ENCODE measurements around the gene DEFB121. TPM values are rescaled to one million over a fixed set of nuclear protein-coding genes. Genes with fewer than 3 reads are reported as not detected.

DEFB121 gene
- total RNA-seq, 1 experiment from 2014 or later = not detected

DNA sequence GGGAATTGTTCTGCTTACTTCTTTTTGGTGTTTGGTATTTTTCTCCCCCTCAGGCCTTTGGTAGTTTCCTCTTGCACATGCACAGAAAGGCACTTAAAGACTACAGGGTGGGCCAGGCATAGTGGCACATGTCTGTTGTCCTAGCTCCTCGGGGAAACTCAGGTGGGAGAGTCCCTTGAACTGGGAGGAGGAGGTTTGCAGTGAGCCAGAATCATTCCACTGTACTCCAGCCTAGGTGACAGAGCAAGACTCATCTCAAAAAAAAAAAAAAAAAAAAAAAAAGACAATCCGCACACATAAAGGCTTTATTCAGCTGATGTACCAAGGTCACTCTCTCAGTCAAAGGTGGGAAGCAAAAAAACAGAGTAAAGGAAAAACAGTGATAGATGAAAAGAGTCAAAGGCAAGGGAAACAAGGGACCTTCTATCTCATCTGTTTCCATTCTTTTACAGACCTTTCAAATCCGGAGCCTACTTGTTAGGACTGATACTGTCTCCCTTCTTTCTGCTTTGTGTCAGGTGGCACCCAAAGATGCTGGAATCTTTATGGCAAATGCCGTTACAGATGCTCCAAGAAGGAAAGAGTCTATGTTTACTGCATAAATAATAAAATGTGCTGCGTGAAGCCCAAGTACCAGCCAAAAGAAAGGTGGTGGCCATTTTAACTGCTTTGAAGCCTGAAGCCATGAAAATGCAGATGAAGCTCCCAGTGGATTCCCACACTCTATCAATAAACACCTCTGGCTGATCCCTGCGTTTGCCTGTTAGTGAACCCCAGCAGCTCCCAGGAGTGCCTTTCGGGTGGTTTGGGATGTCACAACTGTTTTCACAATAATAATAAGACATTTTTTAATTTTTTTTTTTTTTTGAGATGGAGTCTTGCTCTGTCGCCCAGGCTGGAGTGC is 43.7 kb upstream of the DEFB121 start:
- no TSS peak for BruUV-seq (replicated peaks)
- DNase-seq (ENCODE audit: low spot score) = no peak
- Histone ChIP-seq H3K27ac (ENCODE audit: low read depth, low read length, poor library complexity, severe bottlenecking) (no peak overlapping the region), H3K4me1 (ENCODE audit: insufficient read depth, low read length, poor library complexity, severe bottlenecking) (no peaks in the 10 kb centered on the region), H3K9me3 (ENCODE audit: low read depth, low read length, poor library complexity, severe bottlenecking) (no peaks in the 10 kb centered on the region), H3K27me3 (replicated peaks; ENCODE audit: insufficient read depth, low read depth, low read length, poor library complexity) (no peaks in the 10 kb centered on the region), H3K36me3 (ENCODE audit: insufficient read depth, low read length, poor library complexity, severe bottlenecking) (no peaks in the 10 kb centered on the region), H3K4me3 (ENCODE audit: low read depth, low read length, poor library complexity, severe bottlenecking) (no peak overlapping the region)
- ChIA-PET POLR2A (ENCODE audit: low non-redundant PET) (no interaction called here), CTCF (no interaction called here)
- intact Hi-C loops (cut with micrococcal nuclease; ENCODE audit: unreplicated experiment) = no loop called here
- no peak for TF ChIP-seq EZH2 (IDR thresholded peaks at IDR 0.05; ENCODE audit: borderline replicate concordance, low read depth, low read length, poor library complexity, severe bottlenecking)

DNA sequence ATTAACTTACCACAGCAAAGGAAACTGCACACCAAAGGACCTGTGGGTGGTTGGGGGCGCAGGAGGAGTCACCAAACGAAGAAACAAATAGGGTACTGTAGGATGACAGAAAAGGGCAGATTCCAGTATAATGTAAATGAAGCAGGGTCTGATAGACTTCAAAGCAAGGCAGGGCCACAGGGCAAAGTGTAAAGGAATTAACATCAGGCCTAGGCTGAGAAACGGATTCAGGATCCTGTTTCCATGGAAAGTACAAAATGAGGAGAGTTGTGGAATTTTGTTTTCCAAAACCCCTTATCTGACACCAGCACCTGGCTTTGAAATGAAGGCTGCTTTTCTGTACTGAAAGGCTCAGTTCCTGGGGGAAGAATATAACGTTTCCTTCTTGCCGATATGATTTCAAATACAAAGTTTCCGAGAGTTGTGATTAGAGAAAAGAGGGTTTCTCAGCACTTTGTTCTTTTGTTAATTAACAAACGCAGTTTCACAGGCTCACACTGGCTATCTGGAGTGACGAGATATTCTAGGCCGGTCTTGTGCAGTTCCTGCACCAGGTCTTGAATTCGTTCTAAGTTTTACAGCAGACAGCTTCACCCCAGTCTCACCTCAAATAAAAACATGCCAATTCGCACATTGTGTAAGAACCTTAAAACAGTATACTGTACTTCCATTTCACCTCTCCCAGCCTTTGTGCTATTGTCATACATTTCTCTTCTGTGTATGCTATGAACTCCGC is 40.2 kb upstream of the DEFB121 start:
- ChIA-PET CTCF (no interaction called here), POLR2A (ENCODE audit: low non-redundant PET) (no interaction called here)
- Histone ChIP-seq H3K4me1 (ENCODE audit: insufficient read depth, low read length, poor library complexity, severe bottlenecking) (no peaks in the 10 kb centered on the region), H3K9me3 (ENCODE audit: low read depth, low read length, poor library complexity, severe bottlenecking) (no peaks in the 10 kb centered on the region), H3K4me3 (ENCODE audit: low read depth, low read length, poor library complexity, severe bottlenecking) (no peak overlapping the region), H3K27me3 (replicated peaks; ENCODE audit: insufficient read depth, low read depth, low read length, poor library complexity) (peaks cover 1% of the 10 kb centered on the region), H3K27ac (ENCODE audit: low read depth, low read length, poor library complexity, severe bottlenecking) (no peak overlapping the region), H3K36me3 (ENCODE audit: insufficient read depth, low read length, poor library complexity, severe bottlenecking) (no peaks in the 10 kb centered on the region)
- no TSS peak for BruUV-seq (replicated peaks)
- TF ChIP-seq, protein P1, sequence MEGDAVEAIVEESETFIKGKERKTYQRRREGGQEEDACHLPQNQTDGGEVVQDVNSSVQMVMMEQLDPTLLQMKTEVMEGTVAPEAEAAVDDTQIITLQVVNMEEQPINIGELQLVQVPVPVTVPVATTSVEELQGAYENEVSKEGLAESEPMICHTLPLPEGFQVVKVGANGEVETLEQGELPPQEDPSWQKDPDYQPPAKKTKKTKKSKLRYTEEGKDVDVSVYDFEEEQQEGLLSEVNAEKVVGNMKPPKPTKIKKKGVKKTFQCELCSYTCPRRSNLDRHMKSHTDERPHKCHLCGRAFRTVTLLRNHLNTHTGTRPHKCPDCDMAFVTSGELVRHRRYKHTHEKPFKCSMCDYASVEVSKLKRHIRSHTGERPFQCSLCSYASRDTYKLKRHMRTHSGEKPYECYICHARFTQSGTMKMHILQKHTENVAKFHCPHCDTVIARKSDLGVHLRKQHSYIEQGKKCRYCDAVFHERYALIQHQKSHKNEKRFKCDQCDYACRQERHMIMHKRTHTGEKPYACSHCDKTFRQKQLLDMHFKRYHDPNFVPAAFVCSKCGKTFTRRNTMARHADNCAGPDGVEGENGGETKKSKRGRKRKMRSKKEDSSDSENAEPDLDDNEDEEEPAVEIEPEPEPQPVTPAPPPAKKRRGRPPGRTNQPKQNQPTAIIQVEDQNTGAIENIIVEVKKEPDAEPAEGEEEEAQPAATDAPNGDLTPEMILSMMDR (conservative IDR thresholded peaks at IDR 0.05; ENCODE audit: low read depth, low read length) = no peak
- no peak for TF ChIP-seq EZH2 (IDR thresholded peaks at IDR 0.05; ENCODE audit: borderline replicate concordance, low read depth, low read length, poor library complexity, severe bottlenecking)
- intact Hi-C loops (cut with micrococcal nuclease; ENCODE audit: unreplicated experiment) = no loop called here
- DNase-seq (ENCODE audit: low spot score) = no peak

DNA sequence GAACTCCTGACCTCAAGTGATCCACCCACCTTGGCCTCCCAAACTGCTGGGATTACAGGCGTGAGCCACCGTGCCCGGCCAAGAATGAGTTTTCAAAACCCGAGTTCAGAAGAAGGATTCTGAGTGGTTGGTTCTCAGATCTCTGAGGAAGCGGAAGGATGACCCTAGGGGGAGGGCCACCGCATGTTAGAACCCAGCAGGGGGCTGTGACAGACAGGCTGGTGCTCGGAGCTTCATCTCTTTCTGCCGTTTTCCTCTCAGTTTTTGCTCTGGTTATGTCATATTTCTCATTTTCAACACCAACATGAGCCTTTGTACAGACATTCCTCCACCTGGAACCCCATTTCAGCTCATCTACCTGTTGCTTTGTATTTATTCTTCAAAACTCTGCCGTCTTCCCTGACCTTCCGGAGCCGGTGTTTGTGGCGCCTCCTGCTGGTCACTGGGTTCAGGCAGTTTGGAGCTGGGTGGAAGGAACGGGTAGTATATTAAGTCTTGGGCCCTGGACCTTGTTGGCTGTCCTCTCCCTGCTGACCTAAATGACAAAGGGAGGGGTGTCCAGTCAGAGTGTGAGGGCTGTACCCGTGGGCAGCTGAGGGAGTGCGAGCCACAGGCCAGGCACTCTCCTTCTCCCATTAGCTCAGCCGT is 34.1 kb upstream of the DEFB121 start, which contains the start of gene DEFB123:
DEFB123 (plus strand) TSS at position 621 of the 648 bp plus-strand sequence. CDS start 67 bp downstream, outside the sequence.
- H3K4me1 ChIP-seq (ENCODE audit: insufficient read depth, low read length, poor library complexity, severe bottlenecking) = no peaks in the 10 kb centered on the region
- H3K4me3 ChIP-seq (ENCODE audit: low read depth, low read length, poor library complexity, severe bottlenecking) = no peak within 1 kb of the TSS
- no peak for TF ChIP-seq EZH2 (IDR thresholded peaks at IDR 0.05; ENCODE audit: borderline replicate concordance, low read depth, low read length, poor library complexity, severe bottlenecking)
- TF ChIP-seq, protein P1 (conservative IDR thresholded peaks at IDR 0.05; ENCODE audit: low read depth, low read length) = peak; percentile 56
- BruUV-seq (replicated peaks) = no TSS peak
- no peaks in the 10 kb centered on the region for H3K36me3 ChIP-seq (ENCODE audit: insufficient read depth, low read length, poor library complexity, severe bottlenecking)
- POLR2A ChIA-PET (ENCODE audit: low non-redundant PET) = no interaction called here
- H3K27ac ChIP-seq (ENCODE audit: low read depth, low read length, poor library complexity, severe bottlenecking) = no peak within 1 kb of the TSS
- no peak for DNase-seq (ENCODE audit: low spot score)
- H3K9me3 ChIP-seq (ENCODE audit: low read depth, low read length, poor library complexity, severe bottlenecking) = no peaks in the 10 kb centered on the region
- CTCF ChIA-PET = interaction anchor here (0.6 kb wide), 1 partner anchor 9 kb away, joined by 7 read pairs; no protein-coding TSS in a partner anchor
- intact Hi-C loops (cut with micrococcal nuclease; ENCODE audit: unreplicated experiment) = no loop called here
- H3K27me3 ChIP-seq (replicated peaks; ENCODE audit: insufficient read depth, low read depth, low read length, poor library complexity) = peaks cover 11% of the 10 kb centered on the region

Measured in A673 (cell line).